ENCODE measurements around the gene ATRNL1.

Gene ATRNL1

DNA sequence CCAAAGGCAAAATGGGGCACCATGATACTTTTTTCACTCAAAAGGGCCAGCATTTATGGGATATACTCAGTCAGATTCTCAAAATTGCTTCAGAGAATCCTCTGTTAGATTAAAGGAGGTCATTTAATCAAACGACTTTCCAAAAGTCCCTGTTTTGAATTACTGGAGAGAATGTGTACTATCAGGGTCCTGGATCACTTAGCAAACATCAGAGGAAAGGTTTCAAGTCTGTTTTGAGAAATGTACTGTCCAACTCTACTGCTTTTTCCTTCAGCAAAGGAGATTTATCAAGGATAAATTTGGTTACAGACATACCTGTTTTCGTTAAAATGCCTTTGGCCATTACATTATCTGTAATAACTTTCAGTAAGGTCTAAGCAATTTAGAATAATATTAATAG lies 838.9 kb downstream of the ATRNL1 start:
- Histone ChIP-seq H2AK5ac (ENCODE audit: low read depth, low read length) (no peak overlapping the region), H3K79me1 (ENCODE audit: low read depth, low read length) (no peaks in the 10 kb centered on the region), H3K4me2 (ENCODE audit: insufficient read depth, low read length, poor library complexity, severe bottlenecking) (no peak overlapping the region), H3K4me1 (ENCODE audit: control insufficient read depth in 2 of 2, insufficient read depth in 1 of 2, low read depth in 1 of 2, low read length in 2 of 2) (no peaks in the 10 kb centered on the region), H3K9me3 (replicated peaks in 1 of 2; ENCODE audit: control insufficient read depth in 2 of 2, insufficient read depth in 1 of 2, low read depth in 1 of 2, low read length in 2 of 2) (no peaks in the 10 kb centered on the region), H3K4me3 (ENCODE audit: low read length in 2 of 2) (no peak overlapping the region), H3K27me3 (ENCODE audit: control insufficient read depth in 3 of 3, insufficient read depth in 3 of 3, low read depth in 1 of 3, low read length in 3 of 3) (no peaks in the 10 kb centered on the region), H3K4ac (ENCODE audit: low read length) (no peak overlapping the region), H3K27ac (replicated peaks; ENCODE audit: low read length) (no peak overlapping the region), H3K23ac (ENCODE audit: low read depth, low read length, poor library complexity) (no peak overlapping the region), H2BK12ac (ENCODE audit: low read length) (no peak overlapping the region), H2AFZ (ENCODE audit: low read length) (no peak overlapping the region), H2BK120ac (ENCODE audit: low read depth, low read length) (no peak overlapping the region), H3K36me3 (replicated peaks in 1 of 2; ENCODE audit: control insufficient read depth in 2 of 2, insufficient read depth in 2 of 2, low read length in 2 of 2) (no peaks in the 10 kb centered on the region), H2BK15ac (ENCODE audit: low read length) (no peak overlapping the region), H3K14ac (ENCODE audit: low read length) (no peak overlapping the region), H4K91ac (ENCODE audit: low read depth, low read length, poor library complexity) (no peak overlapping the region), H3K9ac (ENCODE audit: low read depth, low read length, poor library complexity) (no peak overlapping the region), H3K18ac (ENCODE audit: low read length) (no peak overlapping the region), H4K8ac (ENCODE audit: low read depth, low read length) (no peak overlapping the region), H2BK5ac (ENCODE audit: low read length) (no peak overlapping the region)
- no peak for DNase-seq (ENCODE audit: low spot score)
- no CpG with 5 or more reads among the region's 2 CpGs for WGBS, 2 donors (ENCODE audit: extremely low coverage in 2 of 2, insufficient read length in 2 of 2, insufficient replicate concordance in 1 of 2)

DNA sequence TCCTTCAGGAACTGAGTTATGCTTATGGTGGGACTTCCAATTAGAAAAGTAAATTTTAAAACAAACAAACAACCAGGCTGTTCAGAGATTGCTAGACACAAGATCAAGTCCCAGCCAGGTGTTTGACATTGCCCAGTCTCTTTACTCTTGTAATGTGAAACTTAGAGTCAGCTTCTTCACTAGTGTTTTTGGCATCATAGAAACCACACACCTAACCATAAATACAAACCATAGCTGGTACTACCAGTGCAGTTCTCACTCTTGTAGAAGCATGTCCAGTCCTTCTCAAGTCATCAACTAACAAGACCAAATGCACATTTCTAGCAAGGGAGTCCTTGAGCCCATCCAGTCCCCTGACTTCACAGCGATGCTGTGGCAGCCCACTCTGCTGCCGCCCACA lies 839.9 kb downstream of the ATRNL1 start:
- Histone ChIP-seq H3K4me1 (ENCODE audit: control insufficient read depth in 2 of 2, insufficient read depth in 1 of 2, low read depth in 1 of 2, low read length in 2 of 2) (no peaks in the 10 kb centered on the region), H3K27me3 (ENCODE audit: control insufficient read depth in 3 of 3, insufficient read depth in 3 of 3, low read depth in 1 of 3, low read length in 3 of 3) (no peaks in the 10 kb centered on the region), H2BK120ac (ENCODE audit: low read depth, low read length) (no peak overlapping the region), H2AK5ac (ENCODE audit: low read depth, low read length) (no peak overlapping the region), H2AFZ (ENCODE audit: low read length) (no peak overlapping the region), H3K36me3 (replicated peaks in 1 of 2; ENCODE audit: control insufficient read depth in 2 of 2, insufficient read depth in 2 of 2, low read length in 2 of 2) (no peaks in the 10 kb centered on the region), H2BK12ac (ENCODE audit: low read length) (no peak overlapping the region), H3K23ac (ENCODE audit: low read depth, low read length, poor library complexity) (no peak overlapping the region), H3K9me3 (replicated peaks in 1 of 2; ENCODE audit: control insufficient read depth in 2 of 2, insufficient read depth in 1 of 2, low read depth in 1 of 2, low read length in 2 of 2) (no peaks in the 10 kb centered on the region), H3K27ac (replicated peaks; ENCODE audit: low read length) (no peak overlapping the region), H4K91ac (ENCODE audit: low read depth, low read length, poor library complexity) (no peak overlapping the region), H3K79me1 (ENCODE audit: low read depth, low read length) (no peaks in the 10 kb centered on the region), H3K4me3 (ENCODE audit: low read length in 2 of 2) (no peak overlapping the region), H3K4me2 (ENCODE audit: insufficient read depth, low read length, poor library complexity, severe bottlenecking) (no peak overlapping the region), H3K14ac (ENCODE audit: low read length) (no peak overlapping the region), H3K18ac (ENCODE audit: low read length) (no peak overlapping the region), H3K4ac (ENCODE audit: low read length) (no peak overlapping the region), H3K9ac (ENCODE audit: low read depth, low read length, poor library complexity) (no peak overlapping the region), H2BK15ac (ENCODE audit: low read length) (no peak overlapping the region), H4K8ac (ENCODE audit: low read depth, low read length) (no peak overlapping the region), H2BK5ac (ENCODE audit: low read length) (no peak overlapping the region)
- no peak for DNase-seq (ENCODE audit: low spot score)
- no CpG with 5 or more reads among the region's 2 CpGs for WGBS, 2 donors (ENCODE audit: extremely low coverage in 2 of 2, insufficient read length in 2 of 2, insufficient replicate concordance in 1 of 2)

DNA sequence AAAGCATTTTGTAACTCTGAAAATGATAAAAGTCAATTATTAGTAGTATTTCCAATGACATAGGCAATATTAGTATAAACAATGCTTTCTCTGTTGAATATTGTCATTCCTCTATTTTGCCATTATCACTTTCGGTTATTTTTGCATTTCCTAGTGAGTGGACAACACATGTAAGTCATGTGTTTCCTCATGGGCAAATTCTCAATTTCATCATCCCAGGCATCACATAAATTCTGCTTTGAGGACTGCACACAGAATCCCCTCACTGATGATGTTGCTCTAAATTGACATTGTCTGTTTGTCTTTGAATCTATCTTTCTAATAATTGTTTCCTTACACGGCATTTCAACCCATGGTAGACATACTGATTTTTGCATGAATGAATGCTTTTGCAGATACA lies 842.6 kb downstream of the ATRNL1 start:
- no peak for DNase-seq (ENCODE audit: low spot score)
- no peaks in the 10 kb centered on the region for H3K27me3 ChIP-seq (ENCODE audit: control insufficient read depth in 3 of 3, insufficient read depth in 3 of 3, low read depth in 1 of 3, low read length in 3 of 3)
- H3K4me3 ChIP-seq (ENCODE audit: low read length in 2 of 2), result no peak overlapping the region
- H2BK15ac ChIP-seq (ENCODE audit: low read length), result no peak overlapping the region
- no peak overlapping the region for H3K4me2 ChIP-seq (ENCODE audit: insufficient read depth, low read length, poor library complexity, severe bottlenecking)
- no peak overlapping the region for H2BK12ac ChIP-seq (ENCODE audit: low read length)
- no peak overlapping the region for H3K23ac ChIP-seq (ENCODE audit: low read depth, low read length, poor library complexity)
- no peak overlapping the region for H3K4ac ChIP-seq (ENCODE audit: low read length)
- H3K14ac ChIP-seq (ENCODE audit: low read length), result no peak overlapping the region
- no peak overlapping the region for H3K18ac ChIP-seq (ENCODE audit: low read length)
- no peak overlapping the region for H4K8ac ChIP-seq (ENCODE audit: low read depth, low read length)
- H2AFZ ChIP-seq (ENCODE audit: low read length), result no peak overlapping the region
- no peaks in the 10 kb centered on the region for H3K4me1 ChIP-seq (ENCODE audit: control insufficient read depth in 2 of 2, insufficient read depth in 1 of 2, low read depth in 1 of 2, low read length in 2 of 2)
- no peak overlapping the region for H2BK120ac ChIP-seq (ENCODE audit: low read depth, low read length)
- no peaks in the 10 kb centered on the region for H3K36me3 ChIP-seq (replicated peaks in 1 of 2; ENCODE audit: control insufficient read depth in 2 of 2, insufficient read depth in 2 of 2, low read length in 2 of 2)
- no peak overlapping the region for H2BK5ac ChIP-seq (ENCODE audit: low read length)
- H2AK5ac ChIP-seq (ENCODE audit: low read depth, low read length), result no peak overlapping the region
- no peak overlapping the region for H3K9ac ChIP-seq (ENCODE audit: low read depth, low read length, poor library complexity)
- no CpG with 5 or more reads among the region's 2 CpGs for WGBS, 2 donors (ENCODE audit: extremely low coverage in 2 of 2, insufficient read length in 2 of 2, insufficient replicate concordance in 1 of 2)
- H3K79me1 ChIP-seq (ENCODE audit: low read depth, low read length), result no peaks in the 10 kb centered on the region
- no peaks in the 10 kb centered on the region for H3K9me3 ChIP-seq (replicated peaks in 1 of 2; ENCODE audit: control insufficient read depth in 2 of 2, insufficient read depth in 1 of 2, low read depth in 1 of 2, low read length in 2 of 2)
- no peak overlapping the region for H3K27ac ChIP-seq (replicated peaks; ENCODE audit: low read length)
- H4K91ac ChIP-seq (ENCODE audit: low read depth, low read length, poor library complexity), result no peak overlapping the region

DNA sequence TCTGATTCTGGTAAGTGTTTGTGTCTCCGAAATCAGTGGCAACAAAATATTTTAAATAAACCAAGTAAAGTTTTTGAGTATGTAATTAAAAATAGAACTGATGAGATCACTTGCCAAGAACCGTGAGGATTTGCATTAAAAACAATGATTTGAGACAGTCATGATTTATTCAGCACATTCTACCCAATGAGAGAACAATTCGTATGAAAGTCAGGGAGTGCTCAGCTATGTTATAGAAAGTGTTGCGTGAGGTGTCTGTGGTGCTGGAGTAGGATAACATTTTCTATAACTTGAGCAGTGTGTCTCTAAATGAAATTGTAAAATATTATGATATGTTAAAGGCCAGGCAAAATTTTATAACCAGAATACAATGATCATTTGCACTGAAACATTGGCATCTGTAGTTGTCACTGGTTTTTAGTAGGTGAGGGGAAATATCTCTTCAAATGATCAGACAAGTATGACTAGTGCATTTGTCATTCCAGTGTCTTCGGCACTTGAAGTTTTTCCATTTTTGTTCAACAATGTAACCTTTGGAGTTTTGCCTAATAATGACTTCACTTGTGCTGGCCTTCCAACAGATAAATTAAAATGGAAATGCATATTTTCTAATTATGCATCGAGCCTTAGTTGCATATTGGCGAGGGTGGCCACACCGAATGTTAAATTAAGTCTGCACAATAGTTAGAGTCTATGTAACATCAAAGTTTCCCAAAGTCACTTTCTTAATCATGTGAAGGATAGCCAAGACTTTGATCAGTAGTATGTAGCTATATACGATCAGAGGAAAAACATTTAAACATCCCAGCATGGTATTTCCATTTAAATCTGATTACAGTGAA lies 844.0 kb downstream of the ATRNL1 start:
- Histone ChIP-seq H3K4me2 (ENCODE audit: insufficient read depth, low read length, poor library complexity, severe bottlenecking) (no peak overlapping the region), H2BK120ac (ENCODE audit: low read depth, low read length) (no peak overlapping the region), H2BK15ac (ENCODE audit: low read length) (no peak overlapping the region), H3K4me1 (ENCODE audit: control insufficient read depth in 2 of 2, insufficient read depth in 1 of 2, low read depth in 1 of 2, low read length in 2 of 2) (no peaks in the 10 kb centered on the region), H3K23ac (ENCODE audit: low read depth, low read length, poor library complexity) (no peak overlapping the region), H4K91ac (ENCODE audit: low read depth, low read length, poor library complexity) (no peak overlapping the region), H3K9ac (ENCODE audit: low read depth, low read length, poor library complexity) (no peak overlapping the region), H3K14ac (ENCODE audit: low read length) (no peak overlapping the region), H3K4me3 (ENCODE audit: low read length in 2 of 2) (no peak overlapping the region), H3K4ac (ENCODE audit: low read length) (no peak overlapping the region), H2AK5ac (ENCODE audit: low read depth, low read length) (no peak overlapping the region), H4K8ac (ENCODE audit: low read depth, low read length) (no peak overlapping the region), H3K36me3 (replicated peaks in 1 of 2; ENCODE audit: control insufficient read depth in 2 of 2, insufficient read depth in 2 of 2, low read length in 2 of 2) (no peaks in the 10 kb centered on the region), H3K9me3 (replicated peaks in 1 of 2; ENCODE audit: control insufficient read depth in 2 of 2, insufficient read depth in 1 of 2, low read depth in 1 of 2, low read length in 2 of 2) (no peaks in the 10 kb centered on the region), H2BK12ac (ENCODE audit: low read length) (no peak overlapping the region), H3K27me3 (ENCODE audit: control insufficient read depth in 3 of 3, insufficient read depth in 3 of 3, low read depth in 1 of 3, low read length in 3 of 3) (no peaks in the 10 kb centered on the region), H2BK5ac (ENCODE audit: low read length) (no peak overlapping the region), H3K27ac (replicated peaks; ENCODE audit: low read length) (no peak overlapping the region), H2AFZ (ENCODE audit: low read length) (no peak overlapping the region), H3K79me1 (ENCODE audit: low read depth, low read length) (no peaks in the 10 kb centered on the region), H3K18ac (ENCODE audit: low read length) (no peak overlapping the region)
- no CpG with 5 or more reads among the region's 9 CpGs for WGBS, 2 donors (ENCODE audit: extremely low coverage in 2 of 2, insufficient read length in 2 of 2, insufficient replicate concordance in 1 of 2)
- no peak for DNase-seq (ENCODE audit: low spot score)

Measured in neuronal stem cell (in vitro differentiated cells).